ENCODE results near the gene ADCY6. TPM values are rescaled to one million over a fixed set of nuclear protein-coding genes. Genes with fewer than 3 reads are reported as not detected.

The ADCY6 gene
- total RNA-seq, 1 experiment from 2014 or later = 21.9 TPM

GRCh38 chr12:48795550-48796455 is 6.9 kb upstream of the ADCY6 start:
- no peaks in the 10 kb centered on the region for H3K36me3 Mint-ChIP-seq (ENCODE audit: insufficient read depth, unreplicated experiment)
- H3K4me1 Mint-ChIP-seq (ENCODE audit: insufficient read depth, unreplicated experiment) = peaks cover 9% of the 10 kb centered on the region
- peak; percentile 86 for DNase-seq (ENCODE audit: unreplicated experiment)
- no peaks in the 10 kb centered on the region for H3K9me3 Mint-ChIP-seq (ENCODE audit: unreplicated experiment)
- no peak overlapping the region for H3K4me3 Mint-ChIP-seq (ENCODE audit: unreplicated experiment)
- CTCF ChIA-PET = interaction anchor here (0.5 to 11.1 kb wide), 31 partner anchors 8 to 256 kb away, joined by 3 to 241 read pairs (median 6); partner anchors contain the start of gene DDX23
- H3K27me3 Mint-ChIP-seq (ENCODE audit: insufficient read depth, unreplicated experiment) = no peaks in the 10 kb centered on the region
- BruUV-seq (replicated peaks) = no TSS peak
- H3K27ac Mint-ChIP-seq (ENCODE audit: low read depth, unreplicated experiment) = no peak overlapping the region
- POLR2A ChIA-PET = interaction anchor here (0.6 to 3.5 kb wide), 7 partner anchors 11 to 814 kb away, joined by 3 to 31 read pairs (median 4); partner anchors contain the start of gene CCNT1
- intact Hi-C loops (cut with micrococcal nuclease) = loop anchor here (1.0 to 2.0 kb wide), 2 partner anchors 43 to 253 kb away; no protein-coding TSS in a partner anchor
- peak; percentile 88 for TF ChIP-seq CTCF (IDR thresholded peaks at IDR 0.05; ENCODE audit: unreplicated experiment)

- Mint-ChIP-seq H3K4me3 (ENCODE audit: unreplicated experiment) (no peak overlapping the region), H3K27ac (ENCODE audit: low read depth, unreplicated experiment) (no peak overlapping the region), H3K9me3 (ENCODE audit: unreplicated experiment) (no peaks in the 10 kb centered on the region), H3K27me3 (ENCODE audit: insufficient read depth, unreplicated experiment) (no peaks in the 10 kb centered on the region), H3K36me3 (ENCODE audit: insufficient read depth, unreplicated experiment) (no peaks in the 10 kb centered on the region), H3K4me1 (ENCODE audit: insufficient read depth, unreplicated experiment) (peaks cover 12% of the 10 kb centered on the region)
- no TSS peak for BruUV-seq (replicated peaks)
- no peak for TF ChIP-seq CTCF (IDR thresholded peaks at IDR 0.05; ENCODE audit: unreplicated experiment)
- DNase-seq (ENCODE audit: unreplicated experiment) = peak; percentile 28
- intact Hi-C loops (cut with micrococcal nuclease) = loop anchor here (1.0 kb wide), 1 partner anchor 42 kb away; no protein-coding TSS in a partner anchor
- POLR2A ChIA-PET = interaction anchor here (0.8 to 3.5 kb wide), 8 partner anchors 10 to 336 kb away, joined by 3 to 31 read pairs (median 4); partner anchors contain the start of genes CCNT1 and TUBA1B
- CTCF ChIA-PET = interaction anchor here (0.6 to 11.1 kb wide), 29 partner anchors 10 to 363 kb away, joined by 3 to 241 read pairs (median 6); partner anchors contain the start of gene DDX23
Measured at GRCh38 chr12:48794870-48795269, 6.0 kb upstream of the ADCY6 start.

- no TSS peak for BruUV-seq (replicated peaks)
- TF ChIP-seq CTCF (IDR thresholded peaks at IDR 0.05; ENCODE audit: unreplicated experiment) = no peak
- Mint-ChIP-seq H3K36me3 (ENCODE audit: insufficient read depth, unreplicated experiment) (no peaks in the 10 kb centered on the region), H3K27me3 (ENCODE audit: insufficient read depth, unreplicated experiment) (no peaks in the 10 kb centered on the region), H3K4me1 (ENCODE audit: insufficient read depth, unreplicated experiment) (peaks cover 15% of the 10 kb centered on the region), H3K9me3 (ENCODE audit: unreplicated experiment) (no peaks in the 10 kb centered on the region), H3K27ac (ENCODE audit: low read depth, unreplicated experiment) (no peak overlapping the region), H3K4me3 (ENCODE audit: unreplicated experiment) (no peak overlapping the region)
- intact Hi-C loops (cut with micrococcal nuclease) = no loop called here
- ChIA-PET POLR2A (interaction anchor here (3.5 kb wide), 1 partner anchor 40 kb away, joined by 31 read pairs; no protein-coding TSS in a partner anchor), CTCF (interaction anchor here (3.0 to 11.1 kb wide), 3 partner anchors 10 to 41 kb away, joined by 20 to 241 read pairs (median 31); no protein-coding TSS in a partner anchor)
- no peak for DNase-seq (ENCODE audit: unreplicated experiment)
Measured at GRCh38 chr12:48793696-48794095, 4.8 kb upstream of the ADCY6 start.

GRCh38 chr12:48789858-48790326 is 1.0 kb upstream of the ADCY6 start:
- no peaks in the 10 kb centered on the region for H3K27me3 Mint-ChIP-seq (ENCODE audit: insufficient read depth, unreplicated experiment)
- no peak for TF ChIP-seq CTCF (IDR thresholded peaks at IDR 0.05; ENCODE audit: unreplicated experiment)
- H3K9me3 Mint-ChIP-seq (ENCODE audit: unreplicated experiment) = no peaks in the 10 kb centered on the region
- no peaks in the 10 kb centered on the region for H3K36me3 Mint-ChIP-seq (ENCODE audit: insufficient read depth, unreplicated experiment)
- peak overlapping the region; percentile 86 for H3K4me3 Mint-ChIP-seq (ENCODE audit: unreplicated experiment)
- BruUV-seq (replicated peaks) = no TSS peak
- H3K27ac Mint-ChIP-seq (ENCODE audit: low read depth, unreplicated experiment) = peak overlapping the region; percentile 95
- POLR2A ChIA-PET = interaction anchor here (0.6 to 2.6 kb wide), 7 partner anchors 10 to 107 kb away, joined by 3 to 19 read pairs (median 4); partner anchors contain the start of genes CCNT1 and KANSL2
- intact Hi-C loops (cut with micrococcal nuclease) = no loop called here
- DNase-seq (ENCODE audit: unreplicated experiment) = no peak
- H3K4me1 Mint-ChIP-seq (ENCODE audit: insufficient read depth, unreplicated experiment) = peaks cover 26% of the 10 kb centered on the region
- CTCF ChIA-PET = interaction anchor here (0.7 to 1.7 kb wide), 3 partner anchors 25 to 36 kb away, joined by 3 to 9 read pairs (median 3); no protein-coding TSS in a partner anchor

All from MCF 10A (cell line).